Endothelial cell of hepatic sinusoid (primary cell): Measurements from ENCODE around the gene TTC9C.

ENCODE experiments used
- in situ Hi-C: cut with HindIII; loops from 2 replicates; pipeline ENCODE4 v1.10.0; 2017; ENCODE audit warnings: low sequenced_read_pairs

Gene TTC9C

DNA sequence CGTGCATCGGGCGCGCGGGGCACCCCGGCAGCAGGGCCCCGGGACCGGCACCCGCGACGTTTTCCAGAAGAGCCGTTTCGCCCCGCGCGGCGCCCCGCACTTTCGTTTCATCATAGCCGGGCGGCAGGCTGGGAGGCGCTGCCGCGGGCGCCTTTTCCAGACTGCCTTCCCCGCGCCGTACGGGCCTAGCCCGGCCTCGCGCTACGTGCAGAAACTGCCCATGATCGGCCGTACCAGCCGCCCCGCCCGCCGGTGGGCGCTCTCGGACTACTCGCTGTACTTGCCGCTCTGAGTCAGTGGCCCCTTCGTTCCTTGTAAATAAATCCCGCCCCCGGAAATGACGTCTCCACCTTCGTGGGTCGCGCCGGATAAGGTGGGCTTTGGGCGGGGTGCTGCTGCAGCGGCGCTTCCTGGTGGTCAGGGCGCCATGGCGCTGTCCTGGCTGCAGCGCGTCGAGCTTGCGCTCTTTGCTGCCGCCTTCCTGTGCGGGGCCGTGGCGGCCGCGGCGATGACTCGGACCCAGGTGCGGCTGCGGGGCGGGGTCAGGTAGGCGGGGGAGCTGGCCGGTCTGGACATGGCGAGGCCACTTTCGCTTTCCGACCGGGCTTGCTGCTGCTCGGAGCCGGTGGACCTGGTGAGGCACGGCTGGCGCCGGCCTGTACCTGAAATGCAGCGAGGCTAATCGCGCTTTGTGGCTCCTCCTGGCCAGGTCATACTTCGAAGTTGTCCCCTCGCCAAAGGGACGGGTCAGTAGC, 58.9 kb downstream of the TTC9C start, which contains the start of gene TMEM179B:
Gene TMEM179B (plus strand): TSS at position 398 of the 755 bp plus-strand sequence. CDS start 30 bp downstream, at position 428.
- in situ Hi-C loops: no loop called here
